HG03039 (cell line): Measurements from ENCODE around the gene TCTN2.
A peak's percentile ranks its signal among the peaks of the same experiment; 100 is the strongest.

Experiments used
- ATAC-seq: cut with Tn5 transposase; IDR thresholded peaks from one replicate; pipeline ENCODE4 v1.9.1; 2021; ENCODE audit warnings: mild to moderate bottlenecking, moderate library complexity; ENCODE audit not compliant: unreplicated experiment

TCTN2 gene

DNA sequence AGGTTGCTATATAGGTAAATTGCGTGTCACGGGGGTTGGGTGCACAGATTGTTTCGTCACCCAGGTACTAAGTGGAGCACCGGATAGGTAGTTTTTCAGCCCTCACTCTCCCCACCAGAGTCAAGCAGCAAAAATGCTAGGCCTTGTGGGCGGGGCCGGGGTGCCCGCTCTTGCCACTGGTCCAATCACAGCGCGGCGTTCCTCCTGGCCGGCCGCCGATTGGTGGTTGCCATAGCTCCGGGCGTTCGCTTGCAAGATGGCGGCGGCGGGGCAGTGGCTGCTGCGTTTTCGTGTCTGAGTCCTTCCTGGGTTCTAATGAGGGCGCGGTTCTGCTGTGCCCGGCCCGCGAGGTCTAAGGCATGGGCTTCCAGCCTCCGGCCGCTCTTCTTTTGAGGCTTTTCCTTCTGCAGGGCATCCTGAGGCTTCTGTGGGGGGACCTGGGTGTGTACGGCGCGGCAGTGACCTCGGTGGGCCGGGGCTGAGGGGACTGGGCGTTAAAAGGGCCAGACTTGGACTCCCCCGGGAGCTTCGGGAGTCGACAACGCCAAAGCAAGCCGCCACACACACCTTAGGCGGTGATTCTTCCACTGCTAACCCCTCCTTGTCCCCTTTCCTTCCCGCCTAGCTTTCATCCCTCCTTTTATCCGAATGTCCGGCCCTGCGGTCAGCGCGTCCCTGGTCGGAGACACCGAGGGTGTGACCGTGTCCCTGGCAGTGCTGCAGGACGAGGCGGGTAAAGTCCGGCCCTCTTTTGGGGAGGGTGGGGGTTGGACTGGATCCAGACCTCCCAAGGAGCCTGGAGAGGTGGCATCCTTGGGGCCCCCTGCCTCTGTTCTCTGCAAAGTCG, at the start of gene TCTN2:
TSS of gene TCTN2 (plus strand) at position 232 of the 847 bp plus-strand sequence. CDS start at position 360, 128 bp downstream.
- peak; percentile 98 for ATAC-seq

DNA sequence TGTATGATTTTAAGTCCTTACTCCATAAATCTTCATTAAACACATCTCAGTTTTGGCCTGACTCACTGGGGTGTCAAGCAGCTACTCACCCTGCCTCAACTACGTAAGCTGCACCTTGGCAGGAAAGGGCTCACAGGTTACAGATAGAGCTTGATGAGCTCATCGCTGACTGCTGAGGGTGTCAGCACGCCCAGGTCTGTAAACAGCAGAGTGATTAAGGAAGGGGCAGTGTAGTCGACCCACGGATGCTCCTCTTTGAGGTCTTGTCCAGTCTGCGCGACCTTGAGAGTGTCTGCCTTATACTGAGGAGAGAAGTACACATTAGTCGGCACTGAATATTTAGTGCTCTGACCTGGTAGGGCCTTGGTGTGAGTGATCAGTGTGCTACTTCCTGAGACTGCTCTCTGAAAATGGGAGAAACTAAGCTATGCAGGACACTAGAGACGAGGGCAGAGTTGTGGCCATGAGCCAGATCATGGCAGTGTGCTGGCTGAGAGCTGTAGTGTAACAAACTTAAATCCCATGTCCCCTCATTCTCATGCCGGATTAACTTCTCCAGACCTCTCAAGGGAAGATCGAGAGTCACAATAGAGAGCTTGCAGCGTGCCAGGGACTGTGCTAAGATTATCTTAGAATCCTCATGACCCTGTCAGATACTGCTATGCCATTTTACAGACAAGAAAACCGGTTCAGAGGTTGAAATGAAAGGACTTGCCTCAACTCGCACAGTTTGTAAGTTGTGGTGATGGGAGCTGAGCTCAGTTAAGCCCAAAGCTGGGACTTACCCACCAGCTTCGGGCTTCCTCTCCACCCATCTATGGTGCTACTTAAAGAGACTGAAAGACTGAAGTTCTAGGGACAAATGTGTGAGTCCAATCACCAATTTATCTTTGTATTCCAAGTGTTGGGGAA, 49.0 kb upstream of the TCTN2 start:
- ATAC-seq: no peak

DNA sequence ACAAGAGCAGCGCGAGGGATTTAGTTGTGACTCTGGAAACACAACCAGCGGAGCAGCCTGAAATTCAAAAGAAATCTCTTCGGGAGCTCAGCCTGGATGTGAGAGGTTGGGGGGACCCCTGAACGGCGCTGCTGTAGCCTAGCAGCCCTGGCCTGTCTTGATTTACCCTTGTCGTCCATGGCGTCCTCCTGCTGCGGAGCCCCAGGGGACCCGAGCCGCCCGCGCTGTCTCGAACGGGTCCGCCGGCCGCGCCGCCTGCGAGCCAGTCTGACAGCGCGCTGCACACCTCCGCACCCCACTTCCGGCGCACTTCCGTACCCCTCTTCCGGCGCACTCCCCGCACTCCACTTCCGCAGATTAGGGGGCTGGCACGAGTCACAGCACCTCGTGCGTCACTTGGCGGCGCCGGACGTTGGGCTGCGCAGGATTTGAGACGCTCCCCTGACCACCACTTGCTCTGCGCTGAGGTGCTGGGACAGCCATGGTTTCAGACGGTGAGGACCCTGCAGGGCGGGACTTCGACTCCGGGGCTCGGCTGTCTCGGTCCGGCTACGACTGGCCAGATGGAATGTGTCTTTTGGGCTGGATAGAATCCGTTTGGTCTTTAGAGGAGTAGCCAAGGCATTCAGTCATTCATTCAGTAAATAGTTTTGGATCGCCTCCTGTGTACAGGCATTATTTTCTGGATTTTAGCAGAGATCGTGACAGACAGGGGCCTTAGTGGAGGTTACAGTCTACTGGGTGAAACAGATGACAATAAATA, 37.4 kb upstream of the TCTN2 start, which contains the start of the genes EIF2B1 and GTF2H3:
TSS of gene EIF2B1 (minus strand) at position 308 of the 763 bp plus-strand sequence. CDS start at position 179, 129 bp downstream.
TSS of gene GTF2H3 (plus strand) at position 451 of the 763 bp plus-strand sequence. CDS start at position 482, 31 bp downstream.
- ATAC-seq: peak; percentile 87

DNA sequence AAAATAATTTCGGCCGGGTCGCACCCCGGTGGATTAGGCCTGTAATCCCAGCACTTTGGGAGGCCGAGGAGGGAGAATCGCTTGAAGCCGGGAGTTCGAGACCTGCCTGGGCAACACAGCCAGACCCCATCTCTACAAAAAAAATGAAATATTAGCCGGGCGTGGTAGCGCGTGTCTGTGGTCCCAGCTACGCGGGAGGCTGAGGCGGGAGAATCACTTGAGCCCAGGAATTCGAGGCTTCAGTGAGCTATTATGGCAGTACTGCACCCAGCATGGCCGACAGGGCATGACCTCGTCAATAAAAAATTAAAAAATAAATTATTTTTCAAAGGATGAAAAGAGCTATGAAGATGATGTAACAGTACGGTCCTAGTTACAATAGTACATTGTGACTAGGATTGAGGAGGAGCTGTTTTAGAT, 36.8 kb upstream of the TCTN2 start:
- ATAC-seq: no peak

DNA sequence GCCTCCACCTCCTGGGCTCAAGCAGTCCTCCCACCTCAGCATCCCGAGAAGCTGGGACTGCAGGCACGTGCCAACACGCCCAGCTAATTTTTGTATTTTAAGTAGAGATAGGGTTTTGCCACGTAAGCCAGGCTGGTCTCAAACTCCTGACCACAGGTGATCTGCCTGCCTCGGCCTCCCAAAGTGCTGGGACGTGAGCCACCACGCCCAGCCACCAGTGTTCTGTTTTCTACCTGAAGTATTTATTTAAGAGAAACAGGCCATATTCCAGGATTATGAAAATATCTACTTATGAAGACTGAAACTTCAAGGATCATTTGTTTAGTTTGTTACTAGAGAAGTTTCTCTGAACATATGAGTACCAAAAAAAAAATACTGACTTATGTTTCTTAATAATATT, 27.0 kb upstream of the TCTN2 start:
- ATAC-seq: no peak

DNA sequence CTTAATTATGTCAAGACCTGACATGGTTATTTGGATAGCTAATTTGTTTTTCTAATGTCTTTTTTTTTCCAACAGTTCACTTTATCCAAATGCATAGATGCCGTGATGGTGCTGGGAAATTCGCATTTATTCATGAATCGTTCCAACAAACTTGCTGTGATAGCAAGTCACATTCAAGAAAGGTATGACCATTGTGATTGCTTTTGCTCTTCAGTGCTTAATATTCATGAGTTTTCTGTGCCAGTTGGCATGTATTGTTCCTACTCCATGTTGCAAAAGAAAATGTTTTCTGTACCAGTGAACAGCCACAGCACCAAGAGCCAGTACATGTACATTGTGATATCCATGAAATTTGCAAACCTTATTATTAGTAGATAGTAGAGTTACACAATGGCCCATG, 25.5 kb upstream of the TCTN2 start:
- no peak for ATAC-seq

DNA sequence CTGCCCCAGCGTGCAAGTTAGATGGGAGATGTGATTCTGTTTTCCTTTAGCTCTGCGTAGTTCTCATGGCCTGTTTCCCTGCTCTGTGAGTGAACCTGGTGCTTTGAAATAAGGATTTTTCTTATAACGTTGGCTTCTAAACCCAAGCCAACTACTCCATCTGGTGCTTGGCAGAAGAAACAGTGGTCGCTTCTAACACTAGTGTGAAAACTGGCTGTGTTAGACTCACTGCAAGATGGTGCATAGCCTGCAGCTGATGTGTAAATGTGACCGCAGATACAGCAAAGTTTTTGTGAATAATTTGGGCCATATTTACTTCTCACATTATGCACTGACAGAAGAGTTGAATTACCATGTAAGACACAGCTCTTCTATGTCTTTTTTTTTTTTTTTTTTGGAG, 25.0 kb upstream of the TCTN2 start:
- ATAC-seq: no peak

DNA sequence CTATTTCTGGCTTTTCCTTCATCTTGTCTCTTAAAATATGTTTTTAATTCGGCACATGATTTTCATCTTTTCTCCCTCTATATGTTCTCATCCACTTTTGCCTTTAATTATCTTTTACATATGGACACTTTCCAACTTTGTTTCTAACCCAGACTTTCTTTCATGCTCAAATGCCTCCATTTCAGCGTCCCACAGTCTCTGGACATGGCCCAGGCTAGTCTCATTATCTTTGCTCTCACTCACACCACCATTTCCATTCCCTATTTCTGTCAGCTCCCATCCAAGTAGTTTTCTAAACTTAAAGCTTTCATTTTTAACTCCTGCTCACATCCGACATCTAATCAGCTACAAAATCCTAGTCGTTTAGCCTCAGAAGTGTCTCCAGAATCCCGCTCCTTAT, 22.5 kb upstream of the TCTN2 start:
- no peak for ATAC-seq

DNA sequence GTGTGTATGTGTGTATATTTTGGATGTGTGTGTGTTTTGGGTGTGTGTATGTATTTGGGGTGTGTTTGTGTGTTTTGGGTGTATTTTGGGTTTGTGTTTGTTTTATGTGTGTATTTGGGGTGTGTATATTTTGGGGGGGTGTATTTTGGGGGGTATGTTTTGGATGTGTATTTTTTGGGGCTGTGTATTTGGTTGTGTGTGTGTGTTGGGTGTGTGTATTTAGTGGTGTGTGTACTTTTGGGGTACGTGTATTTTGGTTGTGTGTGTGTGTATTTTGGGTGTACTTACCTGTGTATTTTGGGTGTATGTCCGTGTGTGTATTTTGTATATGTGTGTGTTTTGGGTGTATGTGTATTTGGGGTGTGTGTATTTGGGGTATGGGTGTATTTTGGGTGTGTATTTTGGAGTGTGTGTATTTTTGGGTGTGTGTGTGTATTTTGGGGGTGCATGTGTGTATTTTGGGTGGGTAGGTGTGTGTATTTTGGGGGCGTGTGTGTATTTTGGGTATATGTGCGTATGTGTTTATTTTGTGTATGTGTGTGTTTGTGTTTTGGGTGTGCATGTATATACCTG, 16.7 kb upstream of the TCTN2 start:
- ATAC-seq: no peak

DNA sequence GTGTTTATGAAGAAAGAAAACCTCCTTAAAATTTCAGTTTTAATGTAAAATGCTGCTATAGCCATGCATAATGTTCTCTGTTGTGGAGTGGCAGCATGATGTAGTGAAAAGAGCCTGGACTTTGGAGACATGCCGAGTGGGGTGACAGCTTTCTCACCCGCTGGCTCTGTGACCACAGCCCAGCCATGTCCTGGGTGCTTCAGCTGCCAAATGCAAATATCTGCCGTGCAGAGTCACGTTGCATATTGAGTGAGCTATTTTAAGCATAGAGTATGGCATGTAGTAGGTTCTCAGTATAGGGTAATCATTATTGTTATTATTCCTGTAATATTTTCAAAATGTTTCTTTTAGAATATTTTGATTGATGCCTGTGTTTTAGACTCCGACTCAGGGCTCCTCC, 15.5 kb upstream of the TCTN2 start:
- ATAC-seq: peak; percentile 64

DNA sequence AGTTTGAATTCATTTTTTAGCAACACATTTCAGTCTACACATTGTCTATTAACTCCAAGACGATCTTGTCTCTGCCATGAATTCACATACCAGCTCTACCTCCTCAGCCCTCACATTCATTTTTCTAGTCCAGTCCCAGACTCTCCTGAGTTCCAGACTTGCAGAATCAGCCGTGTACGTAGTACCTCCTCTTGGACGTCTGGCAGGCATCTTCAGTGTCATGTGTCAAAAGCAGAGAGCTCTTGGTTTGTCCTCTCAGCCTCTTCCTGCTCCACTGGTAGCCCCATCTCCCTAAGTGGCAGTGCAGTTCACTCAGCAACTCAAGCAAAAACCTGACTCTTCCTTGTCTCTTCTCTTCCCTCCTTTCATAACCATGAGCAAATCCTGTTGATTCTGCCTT, 14.5 kb upstream of the TCTN2 start:
- ATAC-seq: no peak

DNA sequence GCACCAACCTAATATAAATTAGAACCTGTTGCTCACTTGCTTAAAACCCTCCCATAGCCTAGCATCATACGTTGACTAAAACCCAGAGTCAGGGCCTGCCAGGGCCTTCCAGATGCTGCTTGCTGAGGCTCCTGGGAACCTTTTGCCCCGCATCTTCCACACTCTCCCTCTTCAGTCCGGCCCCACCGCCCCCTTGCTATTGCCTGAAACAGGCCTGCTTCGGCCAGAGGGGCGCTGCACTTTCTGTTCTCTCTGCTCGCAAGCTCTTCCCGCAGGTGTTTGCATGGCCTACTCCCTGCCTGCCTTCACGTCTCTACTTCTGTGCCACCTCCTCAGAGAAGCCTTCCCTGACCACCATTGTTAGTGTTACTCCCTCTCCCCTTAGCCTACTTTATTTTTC, 13.7 kb upstream of the TCTN2 start:
- no peak for ATAC-seq

DNA sequence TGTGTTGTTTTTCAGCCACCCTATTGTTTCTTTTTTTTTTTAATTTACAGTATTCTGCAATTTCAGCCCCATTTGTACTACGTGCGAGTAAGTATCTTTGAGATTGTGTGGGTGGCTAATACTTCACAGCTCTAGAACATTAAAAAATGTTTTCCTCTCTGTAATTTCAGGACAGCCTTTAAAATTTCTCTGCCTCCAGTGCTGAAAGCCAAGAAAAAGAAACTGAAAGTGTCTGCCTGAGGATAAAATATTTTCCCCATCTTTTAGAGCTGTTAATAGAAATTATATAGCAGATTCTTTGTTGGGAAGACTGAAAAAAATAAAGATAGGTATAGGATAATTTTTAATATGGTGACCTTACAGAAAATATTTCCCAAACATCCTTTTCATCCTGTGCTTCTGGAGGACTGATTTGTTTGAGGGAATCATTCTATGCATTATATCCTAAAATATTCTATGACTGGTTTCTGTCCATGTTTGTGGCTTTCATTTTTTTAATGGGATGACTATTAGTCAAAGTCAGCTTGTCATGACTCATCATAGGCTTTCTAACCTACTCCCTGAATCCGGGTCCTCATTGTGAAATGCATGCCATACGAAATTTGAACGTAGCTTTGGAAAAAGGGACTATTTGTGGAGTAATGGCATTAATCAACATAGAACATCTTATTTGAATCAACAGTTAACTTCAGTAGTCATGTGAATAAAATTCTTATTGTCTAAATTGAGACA, 10.8 kb upstream of the TCTN2 start:
- ATAC-seq: no peak

DNA sequence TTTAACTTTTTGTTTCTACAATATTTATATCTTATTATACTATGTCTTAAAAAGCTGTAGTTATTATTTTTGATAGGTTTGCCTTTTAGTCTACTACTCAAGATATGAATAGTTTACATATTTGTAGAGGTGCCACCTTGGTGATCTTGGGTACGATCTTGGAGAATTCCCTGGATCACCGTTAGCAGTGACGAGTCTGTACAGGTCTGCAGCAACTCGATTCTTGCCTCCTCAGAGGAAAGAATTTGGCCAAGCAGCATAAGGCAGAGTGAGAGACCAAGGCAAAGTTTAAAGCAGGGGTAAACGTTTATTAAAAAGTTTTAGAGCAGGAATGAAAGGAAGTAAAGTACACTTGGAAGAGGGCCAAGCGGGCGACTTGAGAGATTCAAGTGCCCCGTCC, 3.1 kb upstream of the TCTN2 start:
- no peak for ATAC-seq

DNA sequence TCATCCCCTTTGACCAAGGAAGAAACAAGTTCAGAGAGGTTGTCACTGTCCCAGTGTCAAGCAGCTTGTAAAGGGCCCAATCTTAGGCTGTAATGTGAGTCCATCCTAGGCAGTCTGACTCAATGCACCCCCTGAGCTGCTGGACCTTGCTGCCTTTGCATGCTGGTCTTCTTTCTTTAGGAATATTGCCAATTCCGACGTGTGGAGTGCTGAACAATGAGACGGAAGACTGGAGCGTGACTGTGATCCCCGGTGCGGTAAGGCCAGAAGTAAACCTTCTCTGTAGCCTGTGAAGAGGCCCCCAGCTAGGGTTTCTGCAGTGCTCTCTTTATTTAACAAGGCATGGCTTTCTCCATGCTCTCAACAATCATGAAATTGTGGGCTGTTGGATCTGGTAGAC, 963 bp downstream of the TCTN2 start:
- no peak for ATAC-seq

DNA sequence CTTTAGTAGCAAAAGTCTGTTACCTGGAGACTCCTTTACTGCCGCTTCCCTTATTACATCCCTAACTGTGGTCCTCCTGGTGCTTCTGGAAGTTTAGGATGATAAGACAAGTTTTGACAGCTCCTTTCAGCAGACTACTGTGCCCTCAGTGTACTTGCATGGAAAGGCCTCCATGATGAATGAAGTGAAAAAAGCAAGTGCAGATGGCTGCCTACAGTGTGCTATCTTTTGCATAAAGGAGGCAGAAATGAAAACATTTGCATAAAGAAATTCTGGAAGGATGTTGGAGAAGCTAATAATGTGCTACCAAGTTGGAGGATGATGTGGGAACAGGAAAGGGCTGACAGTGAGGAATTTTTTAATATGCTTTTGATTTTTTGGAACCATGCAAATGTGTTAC, 4.5 kb downstream of the TCTN2 start:
- ATAC-seq: no peak

DNA sequence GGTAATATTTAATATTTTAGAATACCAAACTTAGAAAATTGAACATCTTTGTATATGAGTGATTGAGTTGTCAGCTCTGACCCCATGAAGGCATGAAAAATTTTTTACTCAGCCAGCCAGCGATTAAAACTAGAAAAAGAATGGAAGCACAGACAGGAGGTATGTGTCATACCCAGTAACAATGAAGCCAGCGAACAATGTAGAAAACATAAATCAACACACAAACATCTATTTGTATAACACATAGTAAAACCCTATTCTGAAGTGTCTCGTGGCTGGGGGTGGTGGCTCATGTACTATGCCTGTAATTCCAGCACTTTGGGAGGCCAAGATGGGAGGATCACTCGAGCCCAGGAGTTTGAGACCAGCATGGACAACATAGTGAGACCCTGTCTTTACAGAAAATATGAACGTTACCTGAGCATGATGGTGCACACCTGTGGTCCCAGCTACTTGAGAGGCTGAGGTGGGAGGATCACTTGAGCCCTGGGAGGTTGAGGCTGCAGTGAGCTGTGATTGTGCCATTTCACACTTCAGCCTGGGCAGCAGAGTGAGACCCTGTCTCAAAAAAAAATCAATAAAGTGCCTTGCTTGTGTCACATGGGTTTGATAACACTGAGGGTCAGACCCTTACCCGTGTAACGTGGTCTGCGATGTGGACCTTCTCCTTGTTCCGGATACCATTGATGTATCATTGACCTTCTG, 5.9 kb downstream of the TCTN2 start:
- ATAC-seq: no peak

DNA sequence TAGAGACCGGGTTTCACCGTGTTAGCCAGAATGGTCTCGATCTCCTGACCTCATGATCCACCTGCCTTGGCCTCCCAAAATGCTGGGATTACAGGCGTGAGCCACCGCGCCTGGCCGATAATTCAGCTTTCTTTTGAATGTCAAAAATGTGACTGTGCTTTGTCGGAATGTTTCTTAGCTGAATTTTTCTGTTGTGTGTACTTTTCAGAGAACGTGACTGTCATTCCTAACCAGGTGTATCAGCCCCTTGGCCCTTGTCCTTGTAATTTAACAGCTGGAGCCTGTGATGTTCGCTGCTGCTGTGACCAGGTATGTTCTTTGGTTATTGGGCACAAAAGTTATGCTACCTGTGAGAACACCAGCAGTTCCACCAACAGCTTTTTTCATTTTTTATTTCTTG, 8.1 kb downstream of the TCTN2 start:
- no peak for ATAC-seq

DNA sequence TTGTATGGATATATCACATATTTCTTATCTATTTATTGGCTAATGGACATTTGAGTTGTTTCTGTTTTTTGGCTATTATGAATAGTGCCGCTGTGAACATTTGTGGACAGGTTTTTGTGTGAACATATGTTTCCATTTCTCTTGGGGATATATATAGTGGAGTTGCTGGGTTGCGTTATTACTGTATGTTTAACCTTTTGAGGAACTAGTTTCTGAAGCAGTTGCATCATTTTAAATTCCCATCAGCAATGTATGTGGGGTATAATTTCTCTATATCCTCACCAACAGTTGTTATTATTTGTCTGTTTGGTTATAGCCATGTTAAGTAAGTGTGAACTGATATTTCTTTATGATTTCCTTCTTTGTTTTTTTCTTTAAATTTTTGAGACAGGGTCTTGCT, 10.7 kb downstream of the TCTN2 start:
- no peak for ATAC-seq
